Measurements from ENCODE around the gene ARHGAP26. TPM values are rescaled to one million over a fixed set of nuclear protein-coding genes. Genes with fewer than 3 reads are reported as not detected.
"Not testable (repeated sequence)": the region's sequence is repeated elsewhere in the genome, so short reads cannot be mapped to it uniquely, and the experiment has no call there.

Gene ARHGAP26
- total RNA-seq, 4 donors from 2014 or later = 11.0 to 23.3 (median 14.3) TPM

- no peak overlapping the region for H3K4me3 ChIP-seq (ENCODE audit: low read depth, poor library complexity, severe bottlenecking)
- intact Hi-C loops (cut with DNase I; ENCODE audit: low total_unique reads) = no loop called here
- 11 to 22% methylated on average over 6 of the region's 6 CpGs for WGBS, 2 donors
- TF ChIP-seq POLR2A (IDR thresholded peaks at IDR 0.05) = no peak
- TF ChIP-seq, protein P1, sequence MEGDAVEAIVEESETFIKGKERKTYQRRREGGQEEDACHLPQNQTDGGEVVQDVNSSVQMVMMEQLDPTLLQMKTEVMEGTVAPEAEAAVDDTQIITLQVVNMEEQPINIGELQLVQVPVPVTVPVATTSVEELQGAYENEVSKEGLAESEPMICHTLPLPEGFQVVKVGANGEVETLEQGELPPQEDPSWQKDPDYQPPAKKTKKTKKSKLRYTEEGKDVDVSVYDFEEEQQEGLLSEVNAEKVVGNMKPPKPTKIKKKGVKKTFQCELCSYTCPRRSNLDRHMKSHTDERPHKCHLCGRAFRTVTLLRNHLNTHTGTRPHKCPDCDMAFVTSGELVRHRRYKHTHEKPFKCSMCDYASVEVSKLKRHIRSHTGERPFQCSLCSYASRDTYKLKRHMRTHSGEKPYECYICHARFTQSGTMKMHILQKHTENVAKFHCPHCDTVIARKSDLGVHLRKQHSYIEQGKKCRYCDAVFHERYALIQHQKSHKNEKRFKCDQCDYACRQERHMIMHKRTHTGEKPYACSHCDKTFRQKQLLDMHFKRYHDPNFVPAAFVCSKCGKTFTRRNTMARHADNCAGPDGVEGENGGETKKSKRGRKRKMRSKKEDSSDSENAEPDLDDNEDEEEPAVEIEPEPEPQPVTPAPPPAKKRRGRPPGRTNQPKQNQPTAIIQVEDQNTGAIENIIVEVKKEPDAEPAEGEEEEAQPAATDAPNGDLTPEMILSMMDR (IDR thresholded peaks at IDR 0.05) = peak in 1 of 3 donors; percentile 17
- peak in 1 of 2 donors; percentile 89 for DNase-seq (ENCODE audit: low spot score in 2 of 2)
Observed at GRCh38 chr5:142981886-142982820, 212.0 kb downstream of the ARHGAP26 start.

DNA sequence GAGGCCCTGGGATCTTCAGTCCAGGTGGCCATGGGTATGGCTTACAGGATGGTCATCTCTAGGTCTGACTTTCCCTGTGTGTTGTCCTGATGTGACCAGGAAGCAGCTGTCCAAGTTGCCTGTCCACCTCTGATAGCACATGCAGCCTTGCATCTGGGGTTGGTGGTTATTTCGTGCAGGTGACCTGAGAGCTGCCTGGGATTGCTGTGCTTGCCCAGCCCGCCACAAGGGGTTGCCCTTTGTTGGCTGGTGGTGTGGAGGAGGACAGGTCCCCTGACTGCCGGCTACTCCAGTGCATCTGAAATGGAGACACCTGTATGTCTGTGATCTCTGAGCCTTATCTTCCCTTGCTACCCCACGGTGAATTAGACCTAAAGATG lies 212.6 kb downstream of the ARHGAP26 start:
- H3K4me3 ChIP-seq (ENCODE audit: low read depth, poor library complexity, severe bottlenecking) = no peak overlapping the region
- TF ChIP-seq POLR2A (IDR thresholded peaks at IDR 0.05) = no peak
- TF ChIP-seq, protein P1 (IDR thresholded peaks at IDR 0.05) = no peak
- intact Hi-C loops (cut with DNase I; ENCODE audit: low total_unique reads) = no loop called here
- DNase-seq (ENCODE audit: low spot score in 2 of 2) = no peak
- WGBS, 2 donors = 88 to 91% methylated on average over 4 of the region's 4 CpGs

DNA sequence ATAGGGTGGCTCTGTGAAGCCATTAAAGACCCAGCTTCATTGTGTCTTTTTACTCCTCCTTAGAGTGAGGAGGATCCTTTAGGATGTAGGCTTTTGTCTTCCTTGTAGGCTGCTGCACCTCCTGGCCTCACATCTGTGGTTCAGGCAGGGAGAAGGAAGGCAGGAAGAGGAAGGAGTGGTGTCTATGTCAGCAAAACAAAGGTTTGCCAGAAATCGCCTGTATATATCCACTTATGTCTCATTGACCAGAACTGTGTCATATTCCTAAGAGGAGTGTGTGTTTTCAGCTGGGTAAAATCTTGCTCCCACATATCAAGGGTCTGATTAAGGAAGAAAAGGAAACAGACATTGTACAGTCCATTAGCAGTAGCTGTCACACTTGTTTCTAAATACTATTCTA lies 213.8 kb downstream of the ARHGAP26 start:
- no peak for DNase-seq (ENCODE audit: low spot score in 2 of 2)
- intact Hi-C loops (cut with DNase I; ENCODE audit: low total_unique reads) = no loop called here
- TF ChIP-seq POLR2A (IDR thresholded peaks at IDR 0.05) = no peak
- TF ChIP-seq, protein P1 (IDR thresholded peaks at IDR 0.05) = no peak
- 69% methylated on average over 1 of the region's 1 CpG for WGBS, 2 donors
- no peak overlapping the region for H3K4me3 ChIP-seq (ENCODE audit: low read depth, poor library complexity, severe bottlenecking)

DNA sequence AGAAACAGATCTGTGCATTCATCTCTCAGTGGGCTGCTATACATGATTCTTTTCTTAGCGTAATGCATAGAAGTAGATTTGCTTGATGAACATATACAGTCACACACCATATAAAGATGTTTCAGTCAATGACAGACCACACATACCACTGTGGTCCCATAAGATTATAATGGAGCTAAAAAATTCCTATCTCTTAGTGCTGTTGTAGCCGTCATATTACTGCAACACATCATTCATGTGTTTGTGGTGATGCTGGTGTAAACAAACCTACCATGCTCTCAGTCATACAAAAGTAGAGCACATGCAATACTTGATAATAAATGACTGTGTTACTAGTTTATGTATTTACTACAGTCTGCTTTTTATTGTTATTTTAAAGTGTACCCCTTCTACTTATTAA lies 214.3 kb downstream of the ARHGAP26 start:
- TF ChIP-seq, protein P1 (IDR thresholded peaks at IDR 0.05) = no peak
- no peak for TF ChIP-seq POLR2A (IDR thresholded peaks at IDR 0.05)
- 94 to 98% methylated on average over 2 of the region's 2 CpGs for WGBS, 2 donors
- DNase-seq (ENCODE audit: low spot score in 2 of 2) = no peak
- H3K4me3 ChIP-seq (ENCODE audit: low read depth, poor library complexity, severe bottlenecking) = no peak overlapping the region
- intact Hi-C loops (cut with DNase I; ENCODE audit: low total_unique reads) = no loop called here

- 94 to 100% methylated on average over 1 of the region's 1 CpG for WGBS, 2 donors
- DNase-seq (ENCODE audit: low spot score in 2 of 2); H3K4me3 ChIP-seq (ENCODE audit: low read depth, poor library complexity, severe bottlenecking); intact Hi-C loops (cut with DNase I; ENCODE audit: low total_unique reads): not testable (repeated sequence)
Observed at GRCh38 chr5:142989270-142989669, 219.1 kb downstream of the ARHGAP26 start.

DNA sequence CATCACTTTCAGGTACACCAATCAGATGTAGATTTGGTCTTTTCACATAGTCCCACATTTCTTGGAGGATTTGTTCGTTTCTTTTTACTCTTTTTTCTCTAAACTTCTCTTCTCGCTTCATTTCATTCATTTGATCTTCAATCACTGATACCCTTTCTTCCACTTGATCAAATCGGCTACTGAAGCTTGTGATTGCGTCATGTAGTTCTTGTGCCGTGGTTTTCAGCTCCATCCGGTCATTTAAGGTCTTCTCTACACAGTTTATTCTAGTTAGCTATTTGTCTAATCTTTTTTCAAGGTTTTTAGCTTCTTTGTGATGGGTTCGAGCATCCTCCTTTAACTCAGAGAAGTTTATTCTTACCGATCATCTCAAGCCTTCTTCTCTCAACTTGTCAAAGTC lies 219.9 kb downstream of the ARHGAP26 start:
- DNase-seq (ENCODE audit: low spot score in 2 of 2); H3K4me3 ChIP-seq (ENCODE audit: low read depth, poor library complexity, severe bottlenecking); intact Hi-C loops (cut with DNase I; ENCODE audit: low total_unique reads): not testable (repeated sequence)
- WGBS, 2 donors = 94 to 96% methylated on average over 8 of the region's 8 CpGs

- intact Hi-C loops (cut with DNase I; ENCODE audit: low total_unique reads) = no loop called here
- WGBS, 2 donors = 98 to 100% methylated on average over 2 of the region's 2 CpGs
Observed at GRCh38 chr5:142994218-142994617, 224.0 kb downstream of the ARHGAP26 start.

GRCh38 chr5:142995621-142996020 lies 225.4 kb downstream of the ARHGAP26 start:
- intact Hi-C loops (cut with DNase I; ENCODE audit: low total_unique reads); DNase-seq (ENCODE audit: low spot score in 2 of 2); H3K4me3 ChIP-seq (ENCODE audit: low read depth, poor library complexity, severe bottlenecking): not testable (repeated sequence)

More at GRCh38 chr5:142994218-142994617, 224.0 kb downstream of the ARHGAP26 start:
- DNase-seq (ENCODE audit: low spot score in 2 of 2) = no peak
- no peak overlapping the region for H3K4me3 ChIP-seq (ENCODE audit: low read depth, poor library complexity, severe bottlenecking)
- TF ChIP-seq, protein P1 (IDR thresholded peaks at IDR 0.05) = no peak
- no peak for TF ChIP-seq POLR2A (IDR thresholded peaks at IDR 0.05)

All from lower leg skin (tissue), 4 donors.